Activated naive CD8-positive, alpha-beta T cell treated with anti-CD3 and anti-CD28 coated beads, Interleukin-2, amount 10 ng/mL, durations not matched to agents 7 days and 5 days (primary cell): ENCODE measurements around the gene CHD2. TPM values are rescaled to one million over a fixed set of nuclear protein-coding genes. Genes with fewer than 3 reads are reported as not detected.

Experiments
- ATAC-seq: fragments of 150-1000 bp; cut with Tn5 transposase; one replicate; pipeline ENCODE4 v1.10.0; 2021; ENCODE audit warnings: low read depth, moderate library complexity
- POLR2A ChIA-PET: fragments of 350-600 bp; sonication (Branson Sonifier 250); formaldehyde crosslinking; loops from one replicate; lab custom pipeline; 2021; ENCODE audit warnings: antibody characterized with exemption; lab: Charles Lee
- DNase-seq: peaks from one replicate; pipeline ENCODE4 v3.0.0; 2021
- H3K27ac Mint-ChIP-seq: one replicate; pipeline ENCODE4 v1.8.0; 2022; ENCODE audit warnings: mild to moderate bottlenecking, mixed read lengths
- H3K27me3 Mint-ChIP-seq: one replicate; pipeline ENCODE4 v1.8.0; 2022; ENCODE audit warnings: mild to moderate bottlenecking, moderate library complexity, mixed read lengths
- H3K36me3 Mint-ChIP-seq: one replicate; pipeline ENCODE4 v1.8.0; 2021; ENCODE audit warnings: mild to moderate bottlenecking, mixed read lengths
- H3K4me1 Mint-ChIP-seq: one replicate; pipeline ENCODE4 v1.8.0; 2021; ENCODE audit warnings: mixed read lengths
- H3K4me3 Mint-ChIP-seq: one replicate; pipeline ENCODE4 v1.8.0; 2022; ENCODE audit warnings: mild to moderate bottlenecking, moderate library complexity, mixed read lengths
- H3K9me3 Mint-ChIP-seq: one replicate; pipeline ENCODE4 v1.8.0; 2021; ENCODE audit warnings: mixed read lengths
- total RNA-seq, 2 experiments: library from RNA; stranded (reverse); gene quantifications; one replicate each; pipeline ENCODE4 v1.2.3, GENCODE V29; 2021

The CHD2 gene
- total RNA-seq, 2 experiments from 2014 or later = 218 to 236 TPM

DNA sequence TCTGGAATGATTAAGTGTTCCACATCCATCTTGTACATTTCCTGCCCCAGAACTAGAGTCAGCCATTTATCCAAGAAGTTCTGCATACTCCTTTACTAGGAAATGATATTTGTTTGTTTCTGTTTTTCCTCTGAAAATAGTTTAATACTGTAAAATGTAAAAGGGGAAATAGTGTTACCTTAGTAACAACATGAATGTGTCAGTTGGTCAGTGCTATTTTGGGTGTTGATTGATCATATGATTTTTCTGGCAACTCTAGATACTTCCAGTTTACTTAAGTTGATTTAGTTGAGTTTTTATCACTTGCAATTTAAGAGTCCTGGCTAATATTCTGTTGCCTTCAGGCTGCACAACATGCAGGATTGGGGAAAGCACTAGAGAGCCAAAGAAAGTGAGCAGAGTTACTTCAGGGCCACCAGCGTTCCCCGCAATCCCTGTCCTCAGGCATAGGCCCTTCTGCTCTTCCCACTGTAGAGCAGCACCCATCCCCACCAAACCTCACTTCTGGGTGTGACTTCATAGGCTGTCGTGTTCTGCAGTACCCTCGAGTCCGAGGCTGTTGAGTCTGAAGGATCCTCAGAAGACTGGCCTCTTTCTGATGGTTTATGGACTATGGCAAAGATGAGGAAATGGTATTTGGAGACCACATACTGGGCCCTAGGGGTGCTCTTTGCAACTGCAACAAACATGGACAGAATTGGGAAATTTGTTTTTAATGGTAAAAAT, 69.0 kb downstream of the CHD2 start:
- POLR2A ChIA-PET = no interaction called here
- no peak overlapping the region for H3K27ac Mint-ChIP-seq
- ATAC-seq (peak; percentile 14), DNase-seq (no peak)
- no peaks in the 10 kb centered on the region for H3K9me3 Mint-ChIP-seq
- H3K4me3 Mint-ChIP-seq = no peak overlapping the region
- H3K4me1 Mint-ChIP-seq = peaks cover 10% of the 10 kb centered on the region
- peaks cover 61% of the 10 kb centered on the region for H3K36me3 Mint-ChIP-seq
- no peaks in the 10 kb centered on the region for H3K27me3 Mint-ChIP-seq

DNA sequence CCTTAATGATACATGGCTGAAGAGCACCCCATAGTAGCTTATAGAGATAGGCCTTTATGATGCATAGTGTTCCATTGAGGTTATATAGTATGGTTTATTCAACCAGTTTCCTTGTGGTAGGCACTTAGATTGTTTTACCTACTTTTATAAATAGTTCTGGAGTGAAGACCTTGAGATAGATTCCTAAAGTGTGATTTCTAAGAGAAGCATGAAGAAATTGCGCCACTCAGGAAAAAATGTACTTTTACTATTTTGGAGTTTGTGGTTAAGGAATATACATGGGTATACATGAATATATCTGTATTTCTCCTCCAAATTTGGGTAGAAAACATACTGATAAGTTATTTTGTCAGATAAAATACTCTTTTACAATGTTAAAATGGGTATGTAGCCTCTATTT, 70.5 kb downstream of the CHD2 start:
- ATAC-seq = no peak
- H3K36me3 Mint-ChIP-seq = peaks cover 61% of the 10 kb centered on the region
- POLR2A ChIA-PET = no interaction called here
- no peak for DNase-seq
- no peak overlapping the region for H3K4me3 Mint-ChIP-seq
- no peaks in the 10 kb centered on the region for H3K9me3 Mint-ChIP-seq
- no peak overlapping the region for H3K27ac Mint-ChIP-seq
- no peaks in the 10 kb centered on the region for H3K27me3 Mint-ChIP-seq
- H3K4me1 Mint-ChIP-seq = peaks cover 8% of the 10 kb centered on the region

GRCh38 chr15:92971081-92971480, 71.0 kb downstream of the CHD2 start:
- peaks cover 63% of the 10 kb centered on the region for H3K36me3 Mint-ChIP-seq

DNA sequence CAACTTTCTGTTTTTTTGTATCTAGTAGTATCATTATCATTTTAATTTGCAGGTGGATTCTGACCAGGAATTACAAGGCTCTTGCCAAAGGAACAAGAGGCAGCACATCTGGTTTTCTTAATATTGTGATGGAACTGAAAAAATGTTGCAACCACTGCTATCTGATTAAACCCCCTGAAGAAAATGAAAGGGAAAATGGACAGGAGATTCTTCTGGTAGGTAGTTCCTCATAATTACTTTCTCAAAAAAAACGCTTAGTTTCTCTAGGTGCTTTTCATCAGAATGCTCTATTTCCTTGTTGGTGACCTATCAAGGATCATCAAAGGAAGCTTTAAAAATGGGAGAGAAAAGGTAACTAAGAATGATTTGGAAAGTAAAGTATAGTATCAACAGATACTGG, 71.6 kb downstream of the CHD2 start:
- DNase-seq (no peak), ATAC-seq (no peak)
- POLR2A ChIA-PET = no interaction called here
- Mint-ChIP-seq H3K27ac (no peak overlapping the region), H3K27me3 (no peaks in the 10 kb centered on the region), H3K4me3 (no peak overlapping the region), H3K4me1 (peaks cover 10% of the 10 kb centered on the region), H3K36me3 (peaks cover 59% of the 10 kb centered on the region), H3K9me3 (no peaks in the 10 kb centered on the region)

More at GRCh38 chr15:92971081-92971480, 71.0 kb downstream of the CHD2 start:
- POLR2A ChIA-PET = no interaction called here
- Mint-ChIP-seq H3K9me3 (no peaks in the 10 kb centered on the region), H3K27me3 (no peaks in the 10 kb centered on the region), H3K4me1 (peaks cover 10% of the 10 kb centered on the region), H3K27ac (no peak overlapping the region), H3K4me3 (no peak overlapping the region)
- no peak for DNase-seq
- ATAC-seq = no peak

DNA sequence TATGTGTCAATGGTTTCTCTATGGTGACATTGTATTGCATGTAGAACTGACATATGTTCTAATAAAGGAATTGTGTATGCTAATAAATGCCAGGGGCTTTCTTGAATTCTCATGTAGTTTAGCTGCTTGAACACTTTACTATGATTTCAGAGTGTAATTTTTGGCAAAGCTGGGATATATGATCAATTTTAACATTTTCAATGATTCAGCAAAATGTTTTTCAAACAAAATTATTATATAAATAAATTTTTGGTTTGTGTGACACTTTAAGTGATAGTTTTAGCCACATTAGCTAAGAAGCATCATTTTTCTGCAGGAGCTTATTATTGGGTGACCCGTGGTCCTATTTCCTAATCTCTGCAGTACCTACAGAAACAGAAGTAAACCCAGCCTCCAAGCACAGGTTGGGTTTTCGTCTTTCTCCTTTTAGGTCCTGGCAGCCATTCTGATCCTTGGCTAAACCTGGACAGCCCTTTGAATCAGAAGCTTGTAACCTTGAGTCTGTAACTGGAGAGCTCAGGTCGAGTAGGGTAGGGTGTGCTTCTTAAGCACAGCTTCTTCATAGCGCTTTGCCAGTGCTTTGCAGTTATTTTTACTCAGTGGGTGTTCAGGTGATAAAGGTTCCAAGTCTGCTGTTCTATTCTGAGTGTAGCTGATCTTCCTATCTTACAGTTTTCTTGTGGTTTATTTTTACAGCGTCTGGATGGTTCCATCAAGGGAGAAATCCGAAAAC, 74.2 kb downstream of the CHD2 start:
- no peaks in the 10 kb centered on the region for H3K9me3 Mint-ChIP-seq
- H3K4me1 Mint-ChIP-seq = peaks cover 9% of the 10 kb centered on the region
- POLR2A ChIA-PET = no interaction called here
- no peak overlapping the region for H3K27ac Mint-ChIP-seq
- no peak for ATAC-seq
- no peaks in the 10 kb centered on the region for H3K27me3 Mint-ChIP-seq
- no peak for DNase-seq
- no peak overlapping the region for H3K4me3 Mint-ChIP-seq
- H3K36me3 Mint-ChIP-seq = peaks cover 62% of the 10 kb centered on the region

DNA sequence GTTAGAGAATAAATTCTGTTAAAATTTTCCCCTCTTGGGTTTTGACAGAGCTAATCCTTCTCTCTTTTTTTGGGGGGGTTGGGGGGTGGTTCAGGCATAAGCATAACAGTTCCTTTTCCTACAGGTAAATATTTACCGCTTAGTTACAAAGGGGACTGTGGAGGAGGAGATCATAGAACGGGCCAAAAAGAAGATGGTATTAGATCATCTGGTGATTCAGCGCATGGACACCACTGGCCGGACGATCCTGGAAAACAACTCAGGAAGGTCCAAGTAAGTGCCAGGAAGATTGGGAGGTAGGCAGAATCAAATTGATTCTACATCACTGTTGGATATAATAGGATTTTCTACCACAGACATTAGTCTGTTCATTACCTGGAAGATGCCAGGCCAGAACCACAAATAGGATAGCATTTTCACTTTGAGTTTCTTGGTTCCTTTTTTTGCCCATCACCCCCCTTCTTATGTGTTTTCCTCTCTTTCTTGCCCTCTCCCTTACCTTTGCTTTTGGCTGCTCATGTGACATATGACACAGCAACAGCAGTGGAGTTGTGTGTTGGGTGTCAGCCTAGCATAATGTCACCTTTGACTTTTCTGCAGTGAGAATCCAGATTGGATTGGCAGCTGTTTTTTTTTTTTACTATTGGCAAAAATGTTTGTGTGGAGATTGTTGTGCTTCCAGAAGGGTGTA, 79.0 kb downstream of the CHD2 start:
- Mint-ChIP-seq H3K27me3 (no peaks in the 10 kb centered on the region), H3K4me1 (peaks cover 9% of the 10 kb centered on the region), H3K9me3 (no peaks in the 10 kb centered on the region), H3K36me3 (peaks cover 40% of the 10 kb centered on the region), H3K27ac (no peak overlapping the region), H3K4me3 (no peak overlapping the region)
- ATAC-seq = no peak
- DNase-seq = no peak
- POLR2A ChIA-PET = no interaction called here

- H3K27ac Mint-ChIP-seq = no peak overlapping the region
- no peak for ATAC-seq
- no peak overlapping the region for H3K4me3 Mint-ChIP-seq
- H3K27me3 Mint-ChIP-seq = no peaks in the 10 kb centered on the region
- no peaks in the 10 kb centered on the region for H3K9me3 Mint-ChIP-seq
- POLR2A ChIA-PET = no interaction called here
- peaks cover 39% of the 10 kb centered on the region for H3K36me3 Mint-ChIP-seq
- DNase-seq = no peak
- peaks cover 7% of the 10 kb centered on the region for H3K4me1 Mint-ChIP-seq
Measured at GRCh38 chr15:92981333-92981732, 81.2 kb downstream of the CHD2 start.

- Mint-ChIP-seq H3K27ac (peak overlapping the region; percentile 49), H3K27me3 (no peaks in the 10 kb centered on the region), H3K4me1 (peaks cover 3% of the 10 kb centered on the region), H3K36me3 (peaks cover 23% of the 10 kb centered on the region), H3K9me3 (no peaks in the 10 kb centered on the region), H3K4me3 (no peak overlapping the region)
- ATAC-seq (no peak), DNase-seq (no peak)
- POLR2A ChIA-PET = no interaction called here
Measured at GRCh38 chr15:92984161-92984560, 84.0 kb downstream of the CHD2 start.

- no peak overlapping the region for H3K4me3 Mint-ChIP-seq
- no peaks in the 10 kb centered on the region for H3K9me3 Mint-ChIP-seq
- H3K27ac Mint-ChIP-seq = no peak overlapping the region
- H3K36me3 Mint-ChIP-seq = peaks cover 38% of the 10 kb centered on the region
- ATAC-seq (no peak), DNase-seq (no peak)
- no peaks in the 10 kb centered on the region for H3K27me3 Mint-ChIP-seq
- POLR2A ChIA-PET = no interaction called here
- H3K4me1 Mint-ChIP-seq = no peaks in the 10 kb centered on the region
Measured at GRCh38 chr15:92989470-92989869, 89.3 kb downstream of the CHD2 start.

DNA sequence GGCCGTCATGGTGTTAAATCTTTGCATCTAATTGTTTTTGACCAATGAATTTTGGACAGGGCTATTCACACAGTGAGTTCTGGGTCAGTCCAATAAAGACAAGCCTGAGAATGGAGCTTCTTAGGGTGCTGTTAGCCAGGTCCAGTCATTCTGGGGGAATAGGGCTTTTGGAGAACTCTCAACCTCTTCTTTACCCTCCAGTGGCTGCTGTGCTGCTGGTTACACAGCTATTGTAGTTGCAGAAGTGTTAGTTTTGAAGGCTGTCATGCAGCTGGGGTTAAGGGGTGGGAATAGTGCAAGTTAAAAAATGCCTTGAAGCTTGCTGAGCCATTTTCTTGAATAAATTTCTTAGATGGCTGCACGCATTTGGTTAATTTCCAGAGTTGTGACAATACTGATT, 89.9 kb downstream of the CHD2 start:
- DNase-seq (no peak), ATAC-seq (no peak)
- H3K4me3 Mint-ChIP-seq = no peak overlapping the region
- no peaks in the 10 kb centered on the region for H3K27me3 Mint-ChIP-seq
- peak overlapping the region; percentile 31 for H3K27ac Mint-ChIP-seq
- H3K4me1 Mint-ChIP-seq = peaks cover 2% of the 10 kb centered on the region
- POLR2A ChIA-PET = interaction anchor here (0.5 kb wide), 1 partner anchor 14 kb away, joined by 3 read pairs; no protein-coding TSS in a partner anchor
- H3K36me3 Mint-ChIP-seq = peaks cover 41% of the 10 kb centered on the region
- H3K9me3 Mint-ChIP-seq = no peaks in the 10 kb centered on the region

- H3K27ac Mint-ChIP-seq = no peak overlapping the region
- H3K9me3 Mint-ChIP-seq = no peaks in the 10 kb centered on the region
- H3K4me3 Mint-ChIP-seq = no peak overlapping the region
- H3K36me3 Mint-ChIP-seq = peaks cover 49% of the 10 kb centered on the region
- ATAC-seq (no peak), DNase-seq (no peak)
- POLR2A ChIA-PET = no interaction called here
- H3K4me1 Mint-ChIP-seq = peaks cover 11% of the 10 kb centered on the region
- H3K27me3 Mint-ChIP-seq = no peaks in the 10 kb centered on the region
Measured at GRCh38 chr15:92992720-92993119, 92.6 kb downstream of the CHD2 start.

DNA sequence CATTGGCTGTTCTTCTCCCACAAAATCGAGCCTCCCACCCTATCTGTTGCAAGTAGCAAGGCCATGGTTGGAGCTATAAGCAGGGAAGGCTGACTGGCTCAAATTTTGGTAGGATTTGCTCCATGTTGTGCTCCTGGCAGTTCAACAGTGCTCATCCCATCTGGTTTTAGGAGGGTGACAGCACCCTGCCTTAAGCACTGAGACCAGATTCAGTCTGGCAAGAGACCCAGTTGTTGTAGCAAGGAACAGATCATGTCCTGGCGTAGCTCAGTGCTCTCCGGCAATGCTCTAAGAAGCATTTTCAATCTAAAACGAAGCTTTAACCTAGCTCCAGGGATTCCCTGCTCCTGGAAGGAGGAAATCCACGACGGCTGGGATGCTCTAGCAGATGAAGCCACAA, 97.7 kb downstream of the CHD2 start:
- H3K4me3 Mint-ChIP-seq = peak overlapping the region; percentile 10
- H3K27me3 Mint-ChIP-seq = no peaks in the 10 kb centered on the region
- peaks cover 24% of the 10 kb centered on the region for H3K4me1 Mint-ChIP-seq
- no peak for DNase-seq
- H3K27ac Mint-ChIP-seq = peak overlapping the region; percentile 80
- no peak for ATAC-seq
- POLR2A ChIA-PET = no interaction called here
- H3K36me3 Mint-ChIP-seq = peaks cover 58% of the 10 kb centered on the region
- H3K9me3 Mint-ChIP-seq = no peaks in the 10 kb centered on the region

GRCh38 chr15:93001156-93001555, 101.0 kb downstream of the CHD2 start:
- Mint-ChIP-seq H3K9me3 (no peaks in the 10 kb centered on the region), H3K27ac (no peak overlapping the region), H3K27me3 (no peaks in the 10 kb centered on the region), H3K4me3 (no peak overlapping the region), H3K36me3 (peaks cover 66% of the 10 kb centered on the region), H3K4me1 (peaks cover 23% of the 10 kb centered on the region)
- POLR2A ChIA-PET = interaction anchor here (0.5 to 1.6 kb wide), 2 partner anchors 11 to 94 kb away, joined by 3 read pairs; no protein-coding TSS in a partner anchor
- ATAC-seq (no peak), DNase-seq (no peak)
